B cell (primary cell): ENCODE results near the gene RAB7B.

Experiments used
- EZH2 ChIP-seq: IDR thresholded peaks from 2 replicates; pipeline ENCODE4 v1.6.1; 2012; ENCODE audit warnings: borderline replicate concordance, low read depth, mild to moderate bottlenecking, moderate library complexity, low read length; ENCODE audit not compliant: insufficient read depth, poor library complexity, severe bottlenecking
- TF ChIP-seq, protein P1 (sequence below): fragments of 200-600 bp; IDR thresholded peaks from one replicate; pipeline ENCODE4 v1.8.0; 2022; ENCODE audit warnings: antibody characterized with exemption, mild to moderate bottlenecking

DNA sequence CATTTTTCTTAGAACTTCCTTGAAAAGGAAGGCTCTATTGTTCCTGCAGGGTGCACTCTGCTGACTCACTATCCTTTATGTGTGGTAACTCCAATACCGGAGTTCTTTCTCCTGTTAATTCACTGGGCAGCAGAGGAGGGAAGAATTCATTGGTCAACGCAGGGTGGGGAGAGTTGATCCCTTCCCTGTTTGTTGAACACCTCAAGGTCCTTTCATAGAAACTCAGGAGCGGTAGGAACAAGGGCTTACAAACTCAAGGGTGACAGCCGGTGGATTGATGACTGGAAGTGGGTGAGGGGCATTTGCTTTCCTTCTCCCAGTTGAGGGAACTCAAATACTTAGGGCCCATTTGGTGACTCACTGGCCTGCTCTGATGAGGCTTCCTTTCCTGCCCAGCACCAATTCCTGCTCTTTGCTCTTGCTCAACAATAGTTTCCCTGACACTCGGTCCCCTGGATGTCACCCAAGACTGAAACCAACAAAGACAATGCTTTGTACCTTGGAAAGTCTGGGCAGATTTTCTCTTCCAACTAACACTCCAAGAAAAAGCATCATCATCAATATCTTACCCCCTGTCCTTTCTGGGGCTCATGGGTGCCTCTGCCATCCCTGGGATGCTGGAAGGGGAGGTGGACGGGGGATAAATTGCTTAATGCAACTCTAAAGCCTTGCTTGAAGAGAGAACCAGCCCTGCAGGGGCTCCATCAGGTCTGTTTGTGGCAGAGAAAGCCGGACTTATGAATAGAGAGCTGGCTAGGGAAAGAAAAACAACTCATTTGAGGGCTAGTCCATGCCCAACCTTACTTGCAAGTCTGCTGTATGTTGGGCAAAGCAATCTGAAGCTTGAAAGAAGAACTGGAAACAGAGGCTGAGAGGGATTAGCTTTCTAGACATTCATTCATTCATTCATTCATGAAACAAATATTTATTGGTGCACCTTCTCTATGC is 69.2 kb downstream of the RAB7B start:
- TF ChIP-seq, protein P1, sequence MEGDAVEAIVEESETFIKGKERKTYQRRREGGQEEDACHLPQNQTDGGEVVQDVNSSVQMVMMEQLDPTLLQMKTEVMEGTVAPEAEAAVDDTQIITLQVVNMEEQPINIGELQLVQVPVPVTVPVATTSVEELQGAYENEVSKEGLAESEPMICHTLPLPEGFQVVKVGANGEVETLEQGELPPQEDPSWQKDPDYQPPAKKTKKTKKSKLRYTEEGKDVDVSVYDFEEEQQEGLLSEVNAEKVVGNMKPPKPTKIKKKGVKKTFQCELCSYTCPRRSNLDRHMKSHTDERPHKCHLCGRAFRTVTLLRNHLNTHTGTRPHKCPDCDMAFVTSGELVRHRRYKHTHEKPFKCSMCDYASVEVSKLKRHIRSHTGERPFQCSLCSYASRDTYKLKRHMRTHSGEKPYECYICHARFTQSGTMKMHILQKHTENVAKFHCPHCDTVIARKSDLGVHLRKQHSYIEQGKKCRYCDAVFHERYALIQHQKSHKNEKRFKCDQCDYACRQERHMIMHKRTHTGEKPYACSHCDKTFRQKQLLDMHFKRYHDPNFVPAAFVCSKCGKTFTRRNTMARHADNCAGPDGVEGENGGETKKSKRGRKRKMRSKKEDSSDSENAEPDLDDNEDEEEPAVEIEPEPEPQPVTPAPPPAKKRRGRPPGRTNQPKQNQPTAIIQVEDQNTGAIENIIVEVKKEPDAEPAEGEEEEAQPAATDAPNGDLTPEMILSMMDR = no peak
- TF ChIP-seq EZH2 = no peak
